ENCODE data around the gene SMPD3. TPM values are rescaled to one million over a fixed set of nuclear protein-coding genes. Genes with fewer than 3 reads are reported as not detected.

Gene SMPD3
- total RNA-seq, 2 experiments from 2014 or later: 4.1 to 4.6 TPM

- ChIA-PET CTCF (interaction anchor here (0.7 to 10.2 kb wide), 7 partner anchors 15 to 129 kb away, joined by 3 to 172 read pairs (median 4); partner anchors contain the start of gene SLC7A6), POLR2A (interaction anchor here (0.8 to 1.3 kb wide), 2 partner anchors 8 to 24 kb away, joined by 3 to 4 read pairs; no protein-coding TSS in a partner anchor)
- no peak overlapping the region for H3K4me3 Mint-ChIP-seq
Measured at GRCh38 chr16:68332411-68333121, 115.7 kb downstream of the SMPD3 start.

GRCh38 chr16:68331879-68332410 is 116.4 kb downstream of the SMPD3 start:
- H3K9me3 Mint-ChIP-seq: no peaks in the 10 kb centered on the region
- H3K36me3 Mint-ChIP-seq (ENCODE audit: low read depth): peaks cover 47% of the 10 kb centered on the region
- POLR2A ChIA-PET: interaction anchor here (0.8 to 1.3 kb wide), 2 partner anchors 9 to 25 kb away, joined by 3 to 4 read pairs; no protein-coding TSS in a partner anchor
- DNase-seq: no peak
- no peak overlapping the region for H3K4me3 Mint-ChIP-seq
- H3K27ac Mint-ChIP-seq: peak overlapping the region; percentile 82
- CTCF ChIA-PET: interaction anchor here (0.7 to 10.2 kb wide), 7 partner anchors 21 to 128 kb away, joined by 3 to 172 read pairs (median 4); partner anchors contain the start of gene SLC7A6
- H3K4me1 Mint-ChIP-seq: peaks cover 35% of the 10 kb centered on the region
- H3K27me3 Mint-ChIP-seq: no peaks in the 10 kb centered on the region

More at GRCh38 chr16:68332411-68333121, 115.7 kb downstream of the SMPD3 start:
- Mint-ChIP-seq H3K4me1 (peaks cover 30% of the 10 kb centered on the region), H3K27ac (peak overlapping the region; percentile 82), H3K27me3 (no peaks in the 10 kb centered on the region), H3K9me3 (no peaks in the 10 kb centered on the region), H3K36me3 (ENCODE audit: low read depth) (peaks cover 48% of the 10 kb centered on the region)
- DNase-seq: peak; percentile 23

- H3K27me3 Mint-ChIP-seq: no peaks in the 10 kb centered on the region
- H3K4me3 Mint-ChIP-seq: no peak overlapping the region
- no peak for DNase-seq
- POLR2A ChIA-PET: no interaction called here
- H3K27ac Mint-ChIP-seq: no peak overlapping the region
- no peaks in the 10 kb centered on the region for H3K9me3 Mint-ChIP-seq
- peaks cover 32% of the 10 kb centered on the region for H3K36me3 Mint-ChIP-seq (ENCODE audit: low read depth)
- CTCF ChIA-PET: interaction anchor here (0.6 to 10.2 kb wide), 22 partner anchors 9 to 879 kb away, joined by 3 to 172 read pairs (median 4); partner anchors contain the start of genes PRMT7, SLC7A6 and SLC7A6OS
- H3K4me1 Mint-ChIP-seq: peaks cover 29% of the 10 kb centered on the region
Measured at GRCh38 chr16:68328860-68329390, 119.4 kb downstream of the SMPD3 start.

- POLR2A ChIA-PET: no interaction called here
- Mint-ChIP-seq H3K36me3 (ENCODE audit: low read depth) (peaks cover 35% of the 10 kb centered on the region), H3K4me1 (peaks cover 29% of the 10 kb centered on the region), H3K9me3 (no peaks in the 10 kb centered on the region), H3K27ac (no peak overlapping the region), H3K4me3 (no peak overlapping the region), H3K27me3 (no peaks in the 10 kb centered on the region)
- CTCF ChIA-PET: interaction anchor here (0.6 to 10.2 kb wide), 20 partner anchors 9 to 782 kb away, joined by 3 to 172 read pairs (median 4); partner anchors contain the start of genes PRMT7, SLC7A6 and SLC7A6OS
- DNase-seq: peak; percentile 85
Measured at GRCh38 chr16:68328151-68328859, 120.0 kb downstream of the SMPD3 start.

- H3K4me1 Mint-ChIP-seq: peaks cover 17% of the 10 kb centered on the region
- H3K27ac Mint-ChIP-seq: no peak overlapping the region
- no peak overlapping the region for H3K4me3 Mint-ChIP-seq
- ChIA-PET CTCF (interaction anchor here (0.7 to 2.0 kb wide), 2 partner anchors 61 to 81 kb away, joined by 3 to 10 read pairs; partner anchors contain the start of gene SLC7A6), POLR2A (no interaction called here)
- H3K36me3 Mint-ChIP-seq (ENCODE audit: low read depth): peaks cover 29% of the 10 kb centered on the region
- no peaks in the 10 kb centered on the region for H3K9me3 Mint-ChIP-seq
- no peaks in the 10 kb centered on the region for H3K27me3 Mint-ChIP-seq
- no peak for DNase-seq
Measured at GRCh38 chr16:68324780-68325357, 123.4 kb downstream of the SMPD3 start.

- DNase-seq: no peak
Measured at GRCh38 chr16:68324336-68324735, 124.0 kb downstream of the SMPD3 start.

GRCh38 chr16:68319185-68319908 is 129.0 kb downstream of the SMPD3 start:
- Mint-ChIP-seq H3K9me3 (no peaks in the 10 kb centered on the region), H3K4me3 (no peak overlapping the region), H3K36me3 (ENCODE audit: low read depth) (peaks cover 29% of the 10 kb centered on the region), H3K27me3 (no peaks in the 10 kb centered on the region), H3K27ac (no peak overlapping the region), H3K4me1 (peaks cover 24% of the 10 kb centered on the region)
- ChIA-PET POLR2A (interaction anchor here (0.7 kb wide), 1 partner anchor 235 kb away, joined by 3 read pairs; no protein-coding TSS in a partner anchor), CTCF (interaction anchor here (0.6 to 3.4 kb wide), 7 partner anchors 9 to 73 kb away, joined by 3 to 13 read pairs (median 6); partner anchors contain the start of genes PRMT7, SLC7A6 and SLC7A6OS)
- no peak for DNase-seq

More at GRCh38 chr16:68324336-68324735, 124.0 kb downstream of the SMPD3 start:
- no peak overlapping the region for H3K4me3 Mint-ChIP-seq
- POLR2A ChIA-PET: no interaction called here
- no peaks in the 10 kb centered on the region for H3K9me3 Mint-ChIP-seq
- peaks cover 28% of the 10 kb centered on the region for H3K36me3 Mint-ChIP-seq (ENCODE audit: low read depth)
- peaks cover 17% of the 10 kb centered on the region for H3K4me1 Mint-ChIP-seq
- CTCF ChIA-PET: interaction anchor here (0.5 to 2.0 kb wide), 4 partner anchors 13 to 351 kb away, joined by 3 to 10 read pairs (median 3); partner anchors contain the start of genes PRMT7, SLC7A6 and SLC7A6OS
- no peaks in the 10 kb centered on the region for H3K27me3 Mint-ChIP-seq
- no peak overlapping the region for H3K27ac Mint-ChIP-seq

GRCh38 chr16:68313116-68313515 is 135.2 kb downstream of the SMPD3 start:
- no peaks in the 10 kb centered on the region for H3K9me3 Mint-ChIP-seq
- ChIA-PET POLR2A (no interaction called here), CTCF (interaction anchor here (1.0 kb wide), 1 partner anchor 49 kb away, joined by 4 read pairs; the partner anchor contains the start of gene SLC7A6)
- H3K27me3 Mint-ChIP-seq: no peaks in the 10 kb centered on the region
- no peak for DNase-seq
- no peak overlapping the region for H3K4me3 Mint-ChIP-seq
- no peak overlapping the region for H3K27ac Mint-ChIP-seq
- H3K4me1 Mint-ChIP-seq: peaks cover 47% of the 10 kb centered on the region
- peaks cover 23% of the 10 kb centered on the region for H3K36me3 Mint-ChIP-seq (ENCODE audit: low read depth)

GRCh38 chr16:68310774-68311511 is 137.4 kb downstream of the SMPD3 start, which contains the start of the genes PRMT7 and SLC7A6OS:
TSS of gene PRMT7 (plus strand) at chr16:68311019. CDS start at chr16:68315980, 4,961 bp downstream.
TSS of gene SLC7A6OS (minus strand) at chr16:68310946. CDS start at chr16:68310926, 20 bp downstream.
- peak within 1 kb of the TSS; percentile 95 for H3K27ac Mint-ChIP-seq
- DNase-seq: peak; percentile 95
- H3K36me3 Mint-ChIP-seq (ENCODE audit: low read depth): peaks cover 26% of the 10 kb centered on the region
- H3K9me3 Mint-ChIP-seq: no peaks in the 10 kb centered on the region
- POLR2A ChIA-PET: interaction anchor here (0.5 to 1.7 kb wide), 8 partner anchors 10 to 749 kb away, joined by 3 to 13 read pairs (median 3); partner anchors contain the start of genes CTCF and SLC7A6
- H3K27me3 Mint-ChIP-seq: no peaks in the 10 kb centered on the region
- peaks cover 50% of the 10 kb centered on the region for H3K4me1 Mint-ChIP-seq
- H3K4me3 Mint-ChIP-seq: peak within 1 kb of the TSS; percentile 93
- CTCF ChIA-PET: interaction anchor here (0.7 to 2.2 kb wide), 12 partner anchors 8 to 52 kb away, joined by 3 to 18 read pairs (median 4); partner anchors contain the start of gene SLC7A6

- Mint-ChIP-seq H3K36me3 (ENCODE audit: low read depth) (peaks cover 24% of the 10 kb centered on the region), H3K4me1 (peaks cover 47% of the 10 kb centered on the region), H3K27ac (peak overlapping the region; percentile 95), H3K27me3 (no peaks in the 10 kb centered on the region), H3K4me3 (peak overlapping the region; percentile 93), H3K9me3 (no peaks in the 10 kb centered on the region)
- CTCF ChIA-PET: interaction anchor here (0.7 to 2.2 kb wide), 8 partner anchors 9 to 49 kb away, joined by 3 to 18 read pairs (median 6); partner anchors contain the start of gene SLC7A6
- DNase-seq: no peak
- POLR2A ChIA-PET: interaction anchor here (0.6 to 1.7 kb wide), 5 partner anchors 10 to 748 kb away, joined by 3 to 13 read pairs (median 3); partner anchors contain the start of genes CTCF and SLC7A6
Measured at GRCh38 chr16:68310437-68310773, 137.9 kb downstream of the SMPD3 start.
